H9 (cell line): ENCODE measurements around the gene GDI2. TPM values are rescaled to one million over a fixed set of nuclear protein-coding genes. Genes with fewer than 3 reads are reported as not detected.

Experiments
- DNase-seq: peaks from one replicate; pipeline ENCODE4 v3.0.0-alpha.2; 2017
- H2AFZ ChIP-seq: one replicate; pipeline ENCODE4 v1.6.1; 2013; ENCODE audit warnings: mild to moderate bottlenecking, low read length, control low read depth, moderate library complexity
- H2AK5ac ChIP-seq: 2 replicates; pipeline ENCODE4 v1.6.1; 2013; ENCODE audit warnings: low read length, control low read depth, mixed read lengths; ENCODE audit not compliant: insufficient read length
- H2BK120ac ChIP-seq: one replicate; pipeline ENCODE4 v1.6.1; 2013; ENCODE audit warnings: low read depth, mild to moderate bottlenecking, low read length, control low read depth, inconsistent platforms; ENCODE audit not compliant: poor library complexity, severe bottlenecking
- H2BK12ac ChIP-seq: 2 replicates; pipeline ENCODE4 v1.6.1; 2013; ENCODE audit warnings: low read length, control low read depth, mixed read lengths, low read depth; ENCODE audit not compliant: insufficient read length
- H2BK15ac ChIP-seq: 2 replicates; pipeline ENCODE4 v1.6.1; 2013; ENCODE audit warnings: low read depth, low read length, control low read depth
- H2BK20ac ChIP-seq: one replicate; pipeline ENCODE4 v1.6.1; 2013; ENCODE audit warnings: low read depth, mild to moderate bottlenecking, low read length, control low read depth, inconsistent platforms; ENCODE audit not compliant: poor library complexity, severe bottlenecking
- H2BK5ac ChIP-seq: 2 replicates; pipeline ENCODE4 v1.6.1; 2013; ENCODE audit warnings: low read length, control low read depth, mixed read lengths; ENCODE audit not compliant: insufficient read length
- H3K14ac ChIP-seq: 2 replicates; pipeline ENCODE4 v1.6.1; 2013; ENCODE audit warnings: low read length, control low read depth; ENCODE audit not compliant: insufficient read depth
- H3K18ac ChIP-seq: 2 replicates; pipeline ENCODE4 v1.6.1; 2013; ENCODE audit warnings: low read depth, mild to moderate bottlenecking, mixed read lengths, low read length, control low read depth; ENCODE audit not compliant: insufficient read length
- H3K23ac ChIP-seq: 2 replicates; pipeline ENCODE4 v1.6.1; 2013; ENCODE audit warnings: low read length, control low read depth, mixed read lengths, low read depth; ENCODE audit not compliant: insufficient read length
- H3K23me2 ChIP-seq: 2 replicates; pipeline ENCODE4 v1.6.1; 2013; ENCODE audit warnings: low read depth, mild to moderate bottlenecking, mixed read lengths, low read length, control low read depth; ENCODE audit not compliant: insufficient read length, poor library complexity, severe bottlenecking
- H3K27ac ChIP-seq: 2 replicates; pipeline ENCODE4 v1.5.1; 2013; ENCODE audit warnings: low read length, control low read depth, mixed read lengths, low read depth; ENCODE audit not compliant: insufficient read length
- H3K27me3 ChIP-seq: 2 replicates; pipeline ENCODE4 v1.6.1; 2013; ENCODE audit warnings: low read length, control low read depth, inconsistent platforms; ENCODE audit not compliant: insufficient read depth
- H3K4ac ChIP-seq: 2 replicates; pipeline ENCODE4 v1.6.1; 2013; ENCODE audit warnings: low read depth, mild to moderate bottlenecking, control low read depth, inconsistent platforms, low read length, moderate library complexity
- H3K4me1 ChIP-seq: 2 replicates; pipeline ENCODE4 v1.6.1; 2013; ENCODE audit warnings: low read length, control low read depth, inconsistent platforms; ENCODE audit not compliant: insufficient read depth
- H3K4me2 ChIP-seq: 2 replicates; pipeline ENCODE4 v1.6.1; 2013; ENCODE audit warnings: low read length, control low read depth, mixed read lengths; ENCODE audit not compliant: insufficient read length, insufficient read depth
- H3K56ac ChIP-seq: 2 replicates; pipeline ENCODE4 v1.6.1; 2013; ENCODE audit warnings: low read depth, mild to moderate bottlenecking, mixed read lengths, low read length, control low read depth; ENCODE audit not compliant: insufficient read length
- H3K79me1 ChIP-seq: 2 replicates; pipeline ENCODE4 v1.6.1; 2013; ENCODE audit warnings: low read depth, mild to moderate bottlenecking, moderate library complexity, low read length, control low read depth, inconsistent platforms; ENCODE audit not compliant: insufficient read depth, poor library complexity, severe bottlenecking
- H3K79me2 ChIP-seq: 2 replicates; pipeline ENCODE4 v1.6.1; 2013; ENCODE audit warnings: low read length, control low read depth, inconsistent platforms; ENCODE audit not compliant: insufficient read depth
- H3K9ac ChIP-seq: 2 replicates; pipeline ENCODE4 v1.6.1; 2013; ENCODE audit warnings: low read length, control low read depth, mixed read lengths; ENCODE audit not compliant: insufficient read length; ENCODE audit errors: extremely low read depth
- H3K9me3 ChIP-seq: one replicate; pipeline ENCODE4 v1.6.1; 2013; ENCODE audit warnings: low read depth, low read length, inconsistent platforms; ENCODE audit not compliant: control insufficient read depth
- H3T11ph ChIP-seq: one replicate; pipeline ENCODE4 v1.6.1; 2013; ENCODE audit warnings: mild to moderate bottlenecking, low read length, control low read depth, inconsistent platforms
- H4K20me1 ChIP-seq: one replicate; pipeline ENCODE4 v1.6.1; 2013; ENCODE audit not compliant: control insufficient read depth, insufficient read length, insufficient read depth
- H4K5ac ChIP-seq: 2 replicates; pipeline ENCODE4 v1.6.1; 2013; ENCODE audit warnings: low read depth, mild to moderate bottlenecking, mixed read lengths, low read length, control low read depth; ENCODE audit not compliant: insufficient read length
- H4K8ac ChIP-seq: replicated peaks from 2 replicates; pipeline ENCODE4 v1.6.1; 2013; ENCODE audit warnings: low read length, control low read depth, mixed read lengths, low read depth; ENCODE audit not compliant: insufficient read length
- H4K91ac ChIP-seq: 2 replicates; pipeline ENCODE4 v1.6.1; 2013; ENCODE audit warnings: low read depth, mild to moderate bottlenecking, moderate library complexity, mixed read lengths, low read length, control low read depth; ENCODE audit not compliant: insufficient read length
- H3K27ac Mint-ChIP-seq, 3 experiments: 2 replicates in 2 of 3; 3 replicates in 1 of 3; pipeline ENCODE4 v1.8.0; 2020 to 2021; ENCODE audit warnings: mixed read lengths in 3 of 3, mild to moderate bottlenecking in 1 of 3, moderate library complexity in 1 of 3
- H3K27me3 Mint-ChIP-seq: 2 replicates; pipeline ENCODE4 v1.8.0; 2021; ENCODE audit warnings: low read depth, mild to moderate bottlenecking, moderate library complexity, mixed read lengths
- H3K36me3 Mint-ChIP-seq, 3 experiments: 2 replicates in 2 of 3; 3 replicates in 1 of 3; pipeline ENCODE4 v1.8.0; 2020 to 2021; ENCODE audit warnings: low read depth in 3 of 3, mixed read lengths in 3 of 3; ENCODE audit not compliant: insufficient read depth in 1 of 3
- H3K4me1 Mint-ChIP-seq, 2 experiments: 2 replicates each; pipeline ENCODE4 v1.8.0; 2020; ENCODE audit warnings: mixed read lengths in 2 of 2
- H3K4me3 Mint-ChIP-seq, 2 experiments: 2 replicates in 1 of 2; 3 replicates in 1 of 2; pipeline ENCODE4 v1.8.0; 2020 to 2021; ENCODE audit warnings: mild to moderate bottlenecking in 2 of 2, mixed read lengths in 2 of 2, moderate library complexity in 1 of 2
- H3K9me3 Mint-ChIP-seq, 2 experiments: 2 replicates in 1 of 2; 3 replicates in 1 of 2; pipeline ENCODE4 v1.8.0; 2020; ENCODE audit warnings: mild to moderate bottlenecking in 2 of 2, mixed read lengths in 2 of 2, moderate library complexity in 1 of 2
- CTCF ChIP-seq: fragments of 200-600 bp; sonication (generic); conservative IDR thresholded peaks from 3 replicates; pipeline ENCODE4 v1.8.0; 2021; ENCODE audit warnings: antibody characterized with exemption, mild to moderate bottlenecking
- WGBS: extraction: QIAGEN DNeasy Blood & Tissue Kit; methylation state at CpG from one replicate; pipeline ENCODE4 v1.1.7; 2013; ENCODE audit warnings: missing lambda C conversion rate, low lambda C conversion rate, mixed read lengths; ENCODE audit not compliant: insufficient read length; ENCODE audit errors: extremely low coverage; 5-methylcytosine and 5-hydroxymethylcytosine counted together
- total RNA-seq: library from RNA; stranded (reverse); gene quantifications from 2 replicates; pipeline ENCODE4 v1.2.1, GENCODE V29; 2021

Gene GDI2
- total RNA-seq, 1 experiment from 2014 or later, result 351 TPM

- no peak overlapping the region for H3K56ac ChIP-seq
- no peak overlapping the region for H3T11ph ChIP-seq
- no peak overlapping the region for H3K4me2 ChIP-seq
- H4K20me1 ChIP-seq, result no peaks in the 10 kb centered on the region
- no peak overlapping the region for H3K4ac ChIP-seq
- H4K91ac ChIP-seq, result no peak overlapping the region
- no peak overlapping the region for H2AFZ ChIP-seq
- H2BK20ac ChIP-seq, result no peak overlapping the region
- H3K79me1 ChIP-seq, result no peaks in the 10 kb centered on the region
- DNase-seq, result no peak
- Mint-ChIP-seq H3K4me3 (no peak overlapping the region), H3K27ac (no peak overlapping the region), H3K9me3 (no peaks in the 10 kb centered on the region), H3K36me3 (peaks cover 12 to 69% (median 29%) of the 10 kb centered on the region in 3 experiments; a peak in 6 of 7 replicates), H3K27me3 (no peaks in the 10 kb centered on the region), H3K4me1 (peaks cover 5 to 6% of the 10 kb centered on the region in 2 experiments)
- TF ChIP-seq CTCF, result no peak
- H4K5ac ChIP-seq, result no peak overlapping the region
- H3K14ac ChIP-seq, result no peak overlapping the region
- no peak overlapping the region for H3K23ac ChIP-seq
- WGBS, result no CpG with 5 or more reads among the region's 1 CpG
- no peak overlapping the region for H2BK12ac ChIP-seq
- H3K27me3 ChIP-seq, result no peaks in the 10 kb centered on the region
- no peaks in the 10 kb centered on the region for H3K23me2 ChIP-seq
- no peak overlapping the region for H4K8ac ChIP-seq
- no peak overlapping the region for H2AK5ac ChIP-seq
- H3K27ac ChIP-seq, result no peak overlapping the region
- H3K79me2 ChIP-seq, result no peaks in the 10 kb centered on the region
- no peak overlapping the region for H3K9ac ChIP-seq
- no peak overlapping the region for H3K18ac ChIP-seq
- H2BK5ac ChIP-seq, result no peak overlapping the region
- no peak overlapping the region for H2BK15ac ChIP-seq
- H2BK120ac ChIP-seq, result no peak overlapping the region
- no peaks in the 10 kb centered on the region for H3K4me1 ChIP-seq
- H3K9me3 ChIP-seq, result no peaks in the 10 kb centered on the region
Measured at GRCh38 chr10:5741276-5741675, 72.0 kb downstream of the GDI2 start.
